ENCODE measurements around the gene NAPG.
A peak's percentile ranks its signal among the peaks of the same experiment; 100 is the strongest.

The NAPG gene

GRCh38 chr18:10559553-10560451 is 34.0 kb downstream of the NAPG start:
- Histone ChIP-seq H3K4me1 (ENCODE audit: low read length) (0 out of 2 replicates have a peak, but pooled peaks cover 5% of the 10 kb centered on the region), H3K9me3 (ENCODE audit: insufficient read depth, low read length) (no peaks in the 10 kb centered on the region), H3K27me3 (ENCODE audit: low read depth, low read length) (no peaks in the 10 kb centered on the region), H4K20me1 (ENCODE audit: insufficient read depth, low read length) (no peaks in the 10 kb centered on the region; the same call in 1 of the 2 replicates), H3K36me3 (replicated peaks; ENCODE audit: low read depth, low read length) (peaks cover 11% of the 10 kb centered on the region), H3K4me3 (ENCODE audit: low read length) (peak overlapping the region; percentile 52), H3K9ac (ENCODE audit: low read length) (no peak overlapping the region), H3K27ac (ENCODE audit: low read length) (no peak overlapping the region), H3K79me2 (ENCODE audit: low read length) (no peaks in the 10 kb centered on the region), H2AFZ (ENCODE audit: low read depth, low read length) (no peak overlapping the region), H3K4me2 (ENCODE audit: low read length) (peak overlapping the region; percentile 53)
- TF ChIP-seq CTCF (IDR thresholded peaks at IDR 0.05; ENCODE audit: low read depth, low read length), result no peak
- no peak for TF ChIP-seq EZH2phosphoT487 (IDR thresholded peaks at IDR 0.05; ENCODE audit: low read depth)

- no peaks in the 10 kb centered on the region for H3K9me3 ChIP-seq (ENCODE audit: insufficient read depth, low read length)
- H4K20me1 ChIP-seq (ENCODE audit: insufficient read depth, low read length), result no peaks in the 10 kb centered on the region; the same call in 1 of the 2 replicates
- no peak overlapping the region for H3K27ac ChIP-seq (ENCODE audit: low read length)
- no peaks in the 10 kb centered on the region for H3K27me3 ChIP-seq (ENCODE audit: low read depth, low read length)
- no peaks in the 10 kb centered on the region for H3K79me2 ChIP-seq (ENCODE audit: low read length)
- 0 out of 2 replicates have a peak, but pooled peaks cover 5% of the 10 kb centered on the region for H3K4me1 ChIP-seq (ENCODE audit: low read length)
- H3K36me3 ChIP-seq (replicated peaks; ENCODE audit: low read depth, low read length), result peaks cover 7% of the 10 kb centered on the region
- H3K9ac ChIP-seq (ENCODE audit: low read length), result no peak overlapping the region
- peak; percentile 85 for TF ChIP-seq CTCF (IDR thresholded peaks at IDR 0.05; ENCODE audit: low read depth, low read length)
- TF ChIP-seq EZH2phosphoT487 (IDR thresholded peaks at IDR 0.05; ENCODE audit: low read depth), result no peak
- peak overlapping the region; percentile 53 for H3K4me2 ChIP-seq (ENCODE audit: low read length)
- H2AFZ ChIP-seq (ENCODE audit: low read depth, low read length), result no peak overlapping the region
- peak overlapping the region; percentile 52 for H3K4me3 ChIP-seq (ENCODE audit: low read length)
These were observed 34.7 kb downstream of the NAPG start for GRCh38 chr18:10560452-10561045.

- no peak overlapping the region for H3K27ac ChIP-seq (ENCODE audit: low read length)
- no peak overlapping the region for H2AFZ ChIP-seq (ENCODE audit: low read depth, low read length)
- H3K27me3 ChIP-seq (ENCODE audit: low read depth, low read length), result no peaks in the 10 kb centered on the region
- no peak overlapping the region for H3K9ac ChIP-seq (ENCODE audit: low read length)
- TF ChIP-seq EZH2phosphoT487 (IDR thresholded peaks at IDR 0.05; ENCODE audit: low read depth) (no peak), CTCF (IDR thresholded peaks at IDR 0.05; ENCODE audit: low read depth, low read length) (no peak)
- no peaks in the 10 kb centered on the region for H3K36me3 ChIP-seq (replicated peaks; ENCODE audit: low read depth, low read length)
- no peak overlapping the region for H3K4me3 ChIP-seq (ENCODE audit: low read length)
- no peak overlapping the region for H3K4me2 ChIP-seq (ENCODE audit: low read length)
- 0 out of 2 replicates have a peak, but pooled peaks cover 5% of the 10 kb centered on the region for H3K4me1 ChIP-seq (ENCODE audit: low read length)
- H4K20me1 ChIP-seq (ENCODE audit: insufficient read depth, low read length), result no peaks in the 10 kb centered on the region; the same call in 1 of the 2 replicates
- H3K9me3 ChIP-seq (ENCODE audit: insufficient read depth, low read length), result no peaks in the 10 kb centered on the region
- H3K79me2 ChIP-seq (ENCODE audit: low read length), result no peaks in the 10 kb centered on the region
These were observed 36.9 kb downstream of the NAPG start for GRCh38 chr18:10562773-10563160.

GRCh38 chr18:10563886-10564285 is 38.1 kb downstream of the NAPG start:
- no peak overlapping the region for H2AFZ ChIP-seq (ENCODE audit: low read depth, low read length)
- no peak overlapping the region for H3K9ac ChIP-seq (ENCODE audit: low read length)
- H3K4me2 ChIP-seq (ENCODE audit: low read length), result no peak overlapping the region
- no peaks in the 10 kb centered on the region for H3K79me2 ChIP-seq (ENCODE audit: low read length)
- no peaks in the 10 kb centered on the region; the same call in 1 of the 2 replicates for H4K20me1 ChIP-seq (ENCODE audit: insufficient read depth, low read length)
- H3K27ac ChIP-seq (ENCODE audit: low read length), result no peak overlapping the region
- TF ChIP-seq EZH2phosphoT487 (IDR thresholded peaks at IDR 0.05; ENCODE audit: low read depth), result no peak
- no peak for TF ChIP-seq CTCF (IDR thresholded peaks at IDR 0.05; ENCODE audit: low read depth, low read length)
- H3K9me3 ChIP-seq (ENCODE audit: insufficient read depth, low read length), result no peaks in the 10 kb centered on the region
- no peaks in the 10 kb centered on the region for H3K27me3 ChIP-seq (ENCODE audit: low read depth, low read length)
- H3K4me3 ChIP-seq (ENCODE audit: low read length), result no peak overlapping the region
- no peaks in the 10 kb centered on the region for H3K36me3 ChIP-seq (replicated peaks; ENCODE audit: low read depth, low read length)
- H3K4me1 ChIP-seq (ENCODE audit: low read length), result 0 out of 2 replicates have a peak, but pooled peaks cover 5% of the 10 kb centered on the region
